Body of pancreas (tissue), 4 donors: ENCODE measurements around the gene PPP1R9B.

Experiments
- CTCF ChIP-seq, 7 experiments: fragments of 450-650 bp in 4 of 7; fragments of 200-600 bp in 3 of 7; sonication (generic) in 3 of 7; IDR thresholded peaks; one replicate each; pipeline ENCODE4 v1.5.1; 2016 to 2019; ENCODE audit warnings: antibody characterized with exemption in 7 of 7
- POLR2A ChIP-seq, 3 donors: fragments of 450-650 bp; IDR thresholded peaks; one replicate each; pipeline ENCODE4 v1.6.1; 2016; ENCODE audit warnings: antibody characterized with exemption in 3 of 3, mild to moderate bottlenecking in 2 of 3

GRCh38 chr17:50172936-50173334 is 22.5 kb upstream of the PPP1R9B start:
- TF ChIP-seq CTCF (IDR thresholded peaks at IDR 0.05) (no peak), POLR2A (IDR thresholded peaks at IDR 0.05) (no peak)
